K562 (cell line): Measurements from ENCODE around the gene MBD3. TPM values are rescaled to one million over a fixed set of nuclear protein-coding genes. Genes with fewer than 3 reads are reported as not detected.

ENCODE experiments used
- CCNT2 ChIP-seq: IDR thresholded peaks from 2 replicates; pipeline ENCODE4 v1.6.1; 2011; ENCODE audit warnings: borderline replicate concordance, low read depth, mild to moderate bottlenecking, moderate library complexity, mixed read lengths, low read length; ENCODE audit not compliant: insufficient read length; ENCODE audit errors: extremely low read depth
- EHMT2 ChIP-seq: fragments of 450-650 bp; IDR thresholded peaks from 2 replicates; pipeline ENCODE4 v1.6.1; 2018; ENCODE audit warnings: antibody characterized with exemption
- HSF4 ChIP-seq: fragments of 250-450 bp; sonication (Bioruptor Pico); IDR thresholded peaks from 2 replicates; pipeline ENCODE4 v2.1.2; 2022; ENCODE audit warnings: mild to moderate bottlenecking, moderate library complexity, borderline replicate concordance
- IRF9 ChIP-seq: fragments of 450-650 bp; IDR thresholded peaks from 2 replicates; pipeline ENCODE4 v1.6.1; 2016; ENCODE audit warnings: missing biosample characterization, missing genetic modification characterization
- KAT7 ChIP-seq: sonication (generic); formaldehyde crosslinking; IDR thresholded peaks from 2 replicates; pipeline ENCODE4 v1.8.0; 2022; ENCODE audit warnings: missing genetic modification reagents, mild to moderate bottlenecking, borderline replicate concordance
- NFYB ChIP-seq: IDR thresholded peaks from 2 replicates; pipeline ENCODE4 v1.6.1; 2011; ENCODE audit warnings: mild to moderate bottlenecking, moderate library complexity; ENCODE audit not compliant: insufficient read length; ENCODE audit errors: extremely low read depth
- TCF7 ChIP-seq: sonication (generic); IDR thresholded peaks from 2 replicates; pipeline ENCODE4 v1.6.1; 2016; ENCODE audit warnings: antibody characterized with exemption, borderline replicate concordance
- ZBTB40 ChIP-seq, 2 experiments: fragments of 450-650 bp in 1 of 2; sonication (generic) in 1 of 2; formaldehyde crosslinking in 1 of 2; IDR thresholded peaks; 2 replicates each; pipeline versions ENCODE4 v1.7.1 to v1.9.0; 2016 to 2022; ENCODE audit warnings: inconsistent platforms in 1 of 2, mild to moderate bottlenecking in 1 of 2, missing genetic modification reagents in 1 of 2
- ZNF431 ChIP-seq: sonication (generic); formaldehyde crosslinking; IDR thresholded peaks from 2 replicates; pipeline ENCODE4 v1.8.0; 2022; ENCODE audit warnings: mild to moderate bottlenecking, missing genetic modification reagents
- ZNF561 ChIP-seq: fragments of 450-650 bp; formaldehyde crosslinking; conservative IDR thresholded peaks from 2 replicates; pipeline ENCODE4 v1.4.0; 2020; ENCODE audit warnings: mild to moderate bottlenecking, moderate library complexity
- ZNF57 ChIP-seq: fragments of 450-650 bp; formaldehyde crosslinking; IDR thresholded peaks from 2 replicates; pipeline ENCODE4 v1.4.0; 2020; ENCODE audit warnings: mild to moderate bottlenecking, moderate library complexity
- polyA plus RNA-seq, 8 experiments: library from polyadenylated mRNA; depleted of rRNA in 4 of 8; stranded (reverse) in 5 of 8; unstranded in 3 of 8; fragments of >200 nt; fragmentation: Nextera tagmentation in 2 of 8; fragmentation: Illumina TruSeq in 1 of 8; extraction: Ambion mirVana in 2 of 8; extraction: Trizol in 1 of 8; gene quantifications; 2 replicates each; pipeline versions ENCODE4 v1.2.1 to v1.2.3, GENCODE V29; 2011 to 2014; ENCODE audit warnings: inconsistent platforms in 1 of 8, missing spikeins in 1 of 8
- total RNA-seq, 7 experiments: library from RNA; depleted of rRNA in 6 of 7; stranded (reverse); fragments of >200 nt in 6 of 7; fragmentation: Illumina TruSeq in 2 of 7; extraction: Trizol in 2 of 7; gene quantifications; 2 replicates each; pipeline versions ENCODE4 v1.2.1 to v1.2.3, GENCODE V29; 2011 to 2021; ENCODE audit warnings: low replicate concordance in 1 of 7
- TF ChIP-seq, protein P1 (sequence below): fragments of 450-650 bp; formaldehyde crosslinking; IDR thresholded peaks from 2 replicates; pipeline ENCODE4 v1.4.0; 2020; ENCODE audit warnings: mild to moderate bottlenecking, moderate library complexity
- TF ChIP-seq, protein P2 (sequence below): fragments of 200-800 bp; sonication (Bioruptor generic); IDR thresholded peaks from 2 replicates; pipeline ENCODE4 v1.6.1; 2017; ENCODE audit warnings: missing genetic modification characterization, missing compliant biosample characterization

MBD3 gene
- total and polyA plus RNA-seq, 9 of the 15 experiments (the other 6 are each of a cell fraction or from before 2014, with no cell fraction given): 0.24 to 137 (median 30.9) TPM

DNA sequence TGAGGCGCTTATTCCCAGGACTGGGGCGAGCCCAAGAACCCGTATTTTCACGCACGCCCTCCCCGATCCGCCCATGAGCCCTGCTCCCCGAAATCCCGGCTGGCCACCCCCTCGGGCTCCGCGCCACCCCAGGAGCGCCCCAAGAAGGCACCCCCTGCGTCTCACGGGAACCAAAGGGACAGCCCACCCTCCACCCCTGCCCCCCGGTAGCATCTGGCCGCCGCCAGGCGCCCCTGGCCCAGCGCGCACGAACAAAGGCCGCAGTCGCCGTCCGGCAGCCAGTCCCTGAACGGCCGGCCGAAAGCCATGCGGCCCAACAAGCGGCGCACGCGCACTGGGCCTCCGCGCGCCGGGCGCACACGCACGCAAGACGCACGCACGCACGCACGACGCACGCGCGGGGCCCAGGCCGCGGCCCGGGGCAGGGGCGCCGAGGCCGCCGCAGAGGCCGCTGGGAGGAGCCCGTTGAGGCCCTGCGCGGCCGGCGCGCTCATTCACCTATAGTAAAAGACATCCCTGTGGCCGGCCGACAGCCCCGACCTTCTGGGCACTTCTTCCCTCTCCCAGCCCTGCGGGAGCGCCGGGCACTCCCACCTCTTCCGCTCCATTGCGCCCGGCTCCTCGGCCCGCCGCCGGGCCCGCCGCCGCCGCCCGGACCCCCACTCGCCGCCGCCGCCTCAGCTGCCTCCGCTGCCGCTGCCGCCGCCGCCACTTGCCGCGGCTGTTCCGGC is 476 bp downstream of the MBD3 start (continued):
- TF ChIP-seq ZBTB40 (IDR thresholded peaks at IDR 0.05): no peak
- no peak for TF ChIP-seq ZBTB40 (CRISPR knock-in tag; IDR thresholded peaks at IDR 0.05)
- TF ChIP-seq NFYB: no peak
- no peak for TF ChIP-seq EHMT2
- TF ChIP-seq, protein P1, sequence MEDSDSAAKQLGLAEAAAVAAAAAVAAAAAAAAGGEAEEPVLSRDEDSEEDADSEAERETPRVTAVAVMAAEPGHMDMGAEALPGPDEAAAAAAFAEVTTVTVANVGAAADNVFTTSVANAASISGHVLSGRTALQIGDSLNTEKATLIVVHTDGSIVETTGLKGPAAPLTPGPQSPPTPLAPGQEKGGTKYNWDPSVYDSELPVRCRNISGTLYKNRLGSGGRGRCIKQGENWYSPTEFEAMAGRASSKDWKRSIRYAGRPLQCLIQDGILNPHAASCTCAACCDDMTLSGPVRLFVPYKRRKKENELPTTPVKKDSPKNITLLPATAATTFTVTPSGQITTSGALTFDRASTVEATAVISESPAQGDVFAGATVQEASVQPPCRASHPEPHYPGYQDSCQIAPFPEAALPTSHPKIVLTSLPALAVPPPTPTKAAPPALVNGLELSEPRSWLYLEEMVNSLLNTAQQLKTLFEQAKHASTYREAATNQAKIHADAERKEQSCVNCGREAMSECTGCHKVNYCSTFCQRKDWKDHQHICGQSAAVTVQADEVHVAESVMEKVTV (CRISPR knock-in tag): no peak
- TF ChIP-seq ZNF57 (CRISPR knock-in tag): no peak
- TF ChIP-seq, protein P2, sequence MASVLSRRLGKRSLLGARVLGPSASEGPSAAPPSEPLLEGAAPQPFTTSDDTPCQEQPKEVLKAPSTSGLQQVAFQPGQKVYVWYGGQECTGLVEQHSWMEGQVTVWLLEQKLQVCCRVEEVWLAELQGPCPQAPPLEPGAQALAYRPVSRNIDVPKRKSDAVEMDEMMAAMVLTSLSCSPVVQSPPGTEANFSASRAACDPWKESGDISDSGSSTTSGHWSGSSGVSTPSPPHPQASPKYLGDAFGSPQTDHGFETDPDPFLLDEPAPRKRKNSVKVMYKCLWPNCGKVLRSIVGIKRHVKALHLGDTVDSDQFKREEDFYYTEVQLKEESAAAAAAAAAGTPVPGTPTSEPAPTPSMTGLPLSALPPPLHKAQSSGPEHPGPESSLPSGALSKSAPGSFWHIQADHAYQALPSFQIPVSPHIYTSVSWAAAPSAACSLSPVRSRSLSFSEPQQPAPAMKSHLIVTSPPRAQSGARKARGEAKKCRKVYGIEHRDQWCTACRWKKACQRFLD (CRISPR knock-in tag): peak; percentile 29; the same call in 1 of the 2 replicates
- TF ChIP-seq TCF7: no peak
- TF ChIP-seq ZNF431: no peak
- no peak for TF ChIP-seq HSF4 (CRISPR knock-in tag)
- no peak for TF ChIP-seq KAT7 (CRISPR knock-in tag)
- TF ChIP-seq CCNT2: peak; percentile 64
- TF ChIP-seq ZNF561 (CRISPR knock-in tag): no peak
- no peak for TF ChIP-seq IRF9
